OCI-LY7 (cell line): Measurements from ENCODE around the gene METTL25B. TPM values are rescaled to one million over a fixed set of nuclear protein-coding genes. Genes with fewer than 3 reads are reported as not detected.

ENCODE experiments used
- BruUV-seq: library from RNA; stranded (reverse); fragments of 400-500 nt; replicated peaks from 2 replicates; lab custom pipeline; 2021; lab: Mats Ljungman, UMichigan
- CTCF ChIA-PET: fragments of 300-600 bp; sonication (Branson Sonifier 250); formaldehyde crosslinking; loops from one replicate; lab custom pipeline; 2022; ENCODE audit warnings: antibody characterized with exemption; ENCODE audit not compliant: unreplicated experiment; lab: Charles Lee
- POLR2A ChIA-PET: fragments of 300-600 bp; sonication (Branson Sonifier 250); formaldehyde crosslinking; loops from one replicate; lab custom pipeline; 2022; ENCODE audit warnings: antibody characterized with exemption; lab: Charles Lee
- DNase-seq: peaks from one replicate; pipeline ENCODE4 v3.0.0-alpha.2; 2015; ENCODE audit warnings: low spot score
- H2AFZ ChIP-seq: fragments of 200-600 bp; sonication (generic), shearing (Covaris generic); 2 replicates; pipeline ENCODE4 v1.6.1; 2014; ENCODE audit warnings: mild to moderate bottlenecking, antibody characterized with exemption, low read length, moderate library complexity
- H3K27ac ChIP-seq: fragments of 200-600 bp; sonication (generic); 2 replicates; pipeline ENCODE4 v1.5.1; 2014; ENCODE audit warnings: mixed run types, low read depth, mild to moderate bottlenecking, moderate library complexity, low read length, inconsistent platforms; ENCODE audit not compliant: poor library complexity, severe bottlenecking
- H3K36me3 ChIP-seq: fragments of 200-600 bp; sonication (generic); 2 replicates; pipeline ENCODE4 v1.6.1; 2014; ENCODE audit warnings: mild to moderate bottlenecking, antibody characterized with exemption, low read length, moderate library complexity, mixed read lengths; ENCODE audit not compliant: insufficient read depth
- H3K4me1 ChIP-seq: fragments of 200-600 bp; sonication (generic); 2 replicates; pipeline ENCODE4 v1.5.1; 2014; ENCODE audit warnings: mild to moderate bottlenecking, low read length; ENCODE audit not compliant: insufficient read depth, poor library complexity, severe bottlenecking
- H3K4me2 ChIP-seq: fragments of 200-600 bp; sonication (generic); 2 replicates; pipeline ENCODE4 v1.6.1; 2014; ENCODE audit warnings: mild to moderate bottlenecking, low read length
- H3K4me3 ChIP-seq: fragments of 200-600 bp; sonication (generic); 2 replicates; pipeline ENCODE4 v1.5.1; 2014; ENCODE audit warnings: mild to moderate bottlenecking, low read depth, low read length; ENCODE audit not compliant: poor library complexity, severe bottlenecking
- H3K79me2 ChIP-seq: fragments of 200-600 bp; sonication (generic); 2 replicates; pipeline ENCODE4 v1.6.1; 2016; ENCODE audit warnings: low read depth, mild to moderate bottlenecking, low read length, moderate library complexity, mixed read lengths; ENCODE audit not compliant: insufficient read depth
- H3K9me2 ChIP-seq: fragments of 200-600 bp; sonication (generic); 2 replicates; pipeline ENCODE4 v1.6.1; 2016; ENCODE audit warnings: mild to moderate bottlenecking, low read length, mixed read lengths; ENCODE audit not compliant: insufficient read depth
- H3K9me3 ChIP-seq: fragments of 200-600 bp; sonication (generic); 2 replicates; pipeline ENCODE4 v1.6.1; 2014; ENCODE audit warnings: mild to moderate bottlenecking, mixed run types, low read length, mixed read lengths
- H4K20me1 ChIP-seq: fragments of 200-600 bp; sonication (generic); 2 replicates; pipeline ENCODE4 v1.6.1; 2014; ENCODE audit warnings: mild to moderate bottlenecking, antibody characterized with exemption, low read length, moderate library complexity, mixed read lengths; ENCODE audit not compliant: insufficient read depth
- CTCF ChIP-seq: fragments of 200-600 bp; sonication (generic); conservative IDR thresholded peaks from 2 replicates; pipeline ENCODE4 v1.5.1; 2014; ENCODE audit warnings: mild to moderate bottlenecking, antibody characterized with exemption, low read length, moderate library complexity, mixed read lengths
- EZH2phosphoT487 ChIP-seq: fragments of 200-600 bp; sonication (generic); IDR thresholded peaks from 2 replicates; pipeline ENCODE4 v1.6.1; 2018; ENCODE audit warnings: low read depth, borderline replicate concordance, mild to moderate bottlenecking, mixed run types, antibody characterized with exemption, low read length, moderate library complexity, mixed read lengths
- intact Hi-C: fragments of 100-400 bp; cut with micrococcal nuclease; formaldehyde crosslinking; loops from one replicate; pipeline ENCODE4 v1.10.0; 2022; ENCODE audit not compliant: unreplicated experiment
- total RNA-seq, 2 experiments: library from RNA; depleted of rRNA in 1 of 2; stranded (reverse); fragments of >200 nt in 1 of 2; shearing (Covaris generic) in 1 of 2; gene quantifications; 2 replicates each; pipeline ENCODE4 v1.2.3, GENCODE V29; 2014 to 2022

METTL25B gene
- total RNA-seq, 2 experiments from 2014 or later: 24.7 to 45.6 TPM

GRCh38 chr1:156767879-156768604, 39.8 kb downstream of the METTL25B start:
- Histone ChIP-seq H3K9me3 (no peaks in the 10 kb centered on the region), H3K4me3 (peak overlapping the region; percentile 89), H3K9me2 (no peaks in the 10 kb centered on the region), H4K20me1 (peaks cover 17% of the 10 kb centered on the region), H3K36me3 (peaks cover 39% of the 10 kb centered on the region), H3K79me2 (peaks cover 65% of the 10 kb centered on the region), H3K27ac (peak overlapping the region; percentile 64), H2AFZ (0 out of 2 replicates have a peak overlapping the region, but pooled peaks have one; percentile 6), H3K4me2 (peak overlapping the region; percentile 98), H3K4me1 (peaks cover 24% of the 10 kb centered on the region)
- no peak for DNase-seq
- intact Hi-C loops: loop anchor here (1.0 kb wide), 3 partner anchors 17 to 40 kb away; partner anchors contain the start of genes HDGF, ISG20L2, METTL25B and MRPL24
- no peak for TF ChIP-seq EZH2phosphoT487
- TF ChIP-seq CTCF: no peak
- POLR2A ChIA-PET: interaction anchor here (1.0 to 2.0 kb wide), 6 partner anchors 11 to 37 kb away, joined by 3 to 16 read pairs (median 6); partner anchors contain the start of genes HDGF and MRPL24
- TSS peak; percentile 74 for BruUV-seq
- CTCF ChIA-PET: interaction anchor here (0.6 to 1.0 kb wide), 2 partner anchors 42 to 50 kb away, joined by 3 to 8 read pairs; no protein-coding TSS in a partner anchor

DNA sequence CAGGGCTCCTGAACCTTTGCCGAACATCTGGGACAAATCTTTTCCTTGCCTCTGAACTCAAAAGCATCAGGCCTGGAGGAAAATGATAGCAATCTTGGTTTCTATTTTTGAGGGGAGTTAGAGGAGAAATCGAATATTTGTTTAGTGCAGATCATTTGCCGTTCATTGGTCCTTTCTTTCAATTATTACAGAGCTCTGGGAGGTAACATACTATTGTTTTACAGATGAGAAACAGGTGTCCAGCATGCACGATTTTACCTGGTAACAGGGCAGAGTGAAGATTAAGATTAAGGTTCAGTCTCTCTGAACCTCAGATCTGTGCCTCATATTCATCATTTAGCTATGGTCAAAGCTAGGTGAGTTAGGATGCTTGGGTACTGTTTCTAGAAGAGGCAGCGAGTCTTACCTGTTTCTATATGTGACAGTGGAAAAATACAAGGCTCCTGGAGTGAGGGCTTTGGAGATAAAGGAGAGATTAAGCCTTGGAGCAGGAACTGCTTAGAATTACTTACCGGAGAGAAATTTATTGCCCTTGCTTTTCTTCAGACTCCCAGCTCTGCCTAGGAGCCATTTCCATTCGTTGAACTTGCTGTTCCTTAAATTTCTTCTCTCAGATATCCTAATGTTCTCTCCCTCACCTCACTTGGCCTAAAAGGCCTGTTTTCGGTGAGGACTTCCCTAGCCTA, 40.5 kb downstream of the METTL25B start:
- intact Hi-C loops: no loop called here

More for the DNA sequence above, 40.5 kb downstream of the METTL25B start:
- no TSS peak for BruUV-seq
- ChIA-PET CTCF (no interaction called here), POLR2A (interaction anchor here (1.1 to 1.4 kb wide), 3 partner anchors 10 to 28 kb away, joined by 4 to 7 read pairs (median 4); partner anchors contain the start of gene MRPL24)
- Histone ChIP-seq H4K20me1 (peaks cover 23% of the 10 kb centered on the region), H3K9me2 (no peaks in the 10 kb centered on the region), H3K36me3 (peaks cover 46% of the 10 kb centered on the region), H3K9me3 (no peaks in the 10 kb centered on the region), H3K4me3 (peak overlapping the region; percentile 89), H3K4me1 (peaks cover 24% of the 10 kb centered on the region), H3K79me2 (peaks cover 72% of the 10 kb centered on the region), H2AFZ (no peak overlapping the region), H3K4me2 (peak overlapping the region; percentile 98), H3K27ac (peak overlapping the region; percentile 64)
- TF ChIP-seq EZH2phosphoT487 (no peak), CTCF (no peak)
- DNase-seq: no peak
